ENCODE measurements around the gene CLDN1. TPM values are rescaled to one million over a fixed set of nuclear protein-coding genes. Genes with fewer than 3 reads are reported as not detected.

Gene CLDN1
- total and polyA plus RNA-seq, 10 of the 15 experiments (the other 5 are each of a cell fraction or from before 2014, with no cell fraction given): 3.4 to 22.8 (median 8.5) TPM

- TF ChIP-seq, protein P1, sequence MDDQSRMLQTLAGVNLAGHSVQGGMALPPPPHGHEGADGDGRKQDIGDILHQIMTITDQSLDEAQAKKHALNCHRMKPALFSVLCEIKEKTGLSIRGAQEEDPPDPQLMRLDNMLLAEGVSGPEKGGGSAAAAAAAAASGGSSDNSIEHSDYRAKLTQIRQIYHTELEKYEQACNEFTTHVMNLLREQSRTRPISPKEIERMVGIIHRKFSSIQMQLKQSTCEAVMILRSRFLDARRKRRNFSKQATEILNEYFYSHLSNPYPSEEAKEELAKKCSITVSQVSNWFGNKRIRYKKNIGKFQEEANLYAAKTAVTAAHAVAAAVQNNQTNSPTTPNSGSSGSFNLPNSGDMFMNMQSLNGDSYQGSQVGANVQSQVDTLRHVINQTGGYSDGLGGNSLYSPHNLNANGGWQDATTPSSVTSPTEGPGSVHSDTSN (IDR thresholded peaks at IDR 0.05; ENCODE audit: insufficient replicate concordance, low read depth, low read length): no peak
- no peak for TF ChIP-seq NFYB (IDR thresholded peaks at IDR 0.05; ENCODE audit: insufficient read depth, low read depth, low read length)
- TF ChIP-seq SREBF1 (IDR thresholded peaks at IDR 0.05; ENCODE audit: low read length): no peak
- no peak for TF ChIP-seq FOXM1 (IDR thresholded peaks at IDR 0.05; ENCODE audit: low read depth, low read length)
- no peak for TF ChIP-seq KAT2A (conservative IDR thresholded peaks at IDR 0.05; ENCODE audit: control insufficient read depth, low read depth, low read length)
- no peak for TF ChIP-seq IKZF2 (IDR thresholded peaks at IDR 0.05)
- TF ChIP-seq POLR2AphosphoS5 (IDR thresholded peaks at IDR 0.05; ENCODE audit: low read length): no peak
Measured at GRCh38 chr3:190319660-190320059, 2.6 kb downstream of the CLDN1 start (continued).

- Histone ChIP-seq H3K9me3 (replicated peaks; ENCODE audit: control insufficient read depth, insufficient read depth, low read length) (no peaks in the 10 kb centered on the region), H3K4me3 (no peak overlapping the region), H3K27ac (ENCODE audit: control insufficient read depth, insufficient read depth) (no peak overlapping the region), H3K9ac (ENCODE audit: control insufficient read depth, insufficient read depth, low read length) (no peak overlapping the region), H3K4me1 (ENCODE audit: control insufficient read depth, insufficient read depth, low read length) (no peaks in the 10 kb centered on the region), H3K27me3 (replicated peaks in 1 of 2; ENCODE audit: control insufficient read depth in 2 of 2, insufficient read depth in 2 of 2, low read length in 1 of 2) (peaks cover 2 to 8% of the 10 kb centered on the region in 2 experiments; a peak in 3 of 4 replicates), H3K79me2 (ENCODE audit: control insufficient read depth, insufficient read depth, low read length) (no peaks in the 10 kb centered on the region), H3K36me3 (ENCODE audit: control insufficient read depth in 2 of 2, insufficient read depth in 2 of 2, low read length in 1 of 2) (no peaks in the 10 kb centered on the region), H2AFZ (ENCODE audit: control insufficient read depth, low read depth, low read length) (no peak overlapping the region), H4K20me1 (ENCODE audit: control insufficient read depth, insufficient read depth) (no peaks in the 10 kb centered on the region), H3K4me2 (ENCODE audit: control insufficient read depth, insufficient read depth) (no peak overlapping the region)
- in situ Hi-C loops (cut with MboI) (no loop called here), intact Hi-C loops (cut with micrococcal nuclease; ENCODE audit: unreplicated experiment) (no loop called here)
- ChIA-PET POLR2A (interaction anchor here (1.0 to 2.8 kb wide), 5 partner anchors 10 to 23 kb away, joined by 3 to 10 read pairs (median 7); no protein-coding TSS in a partner anchor), RAD21 (ENCODE audit: unreplicated experiment) (interaction anchor here (0.9 to 2.4 kb wide), 16 partner anchors 10 to 304 kb away, joined by 3 to 16 read pairs (median 5); no protein-coding TSS in a partner anchor), SMC1A (ENCODE audit: uncharacterized antibody, unreplicated experiment) (interaction anchor here (0.9 to 4.4 kb wide), 28 partner anchors 10 to 357 kb away, joined by 3 to 46 read pairs (median 4); no protein-coding TSS in a partner anchor), CTCF (interaction anchor here (0.6 to 3.1 kb wide), 13 partner anchors 9 to 357 kb away, joined by 3 to 13 read pairs (median 4); no protein-coding TSS in a partner anchor)
- no peak for DNase-seq (ENCODE audit: low read depth, low spot score)
- FAIRE-seq: no peak
- TF ChIP-seq CREB1 (IDR thresholded peaks at IDR 0.05; ENCODE audit: low read depth): peak; percentile 56; the same call in 1 of the 2 replicates
- TF ChIP-seq IKZF1 (conservative IDR thresholded peaks at IDR 0.05): 0 out of 2 replicates have a peak, but pooled peaks have one; percentile 16
- TF ChIP-seq MTA2 (IDR thresholded peaks at IDR 0.05; ENCODE audit: low read depth): peak; percentile 38; the same call in 1 of the 2 replicates
- TF ChIP-seq ZSCAN29 (IDR thresholded peaks at IDR 0.05): no peak
- peak; percentile 37; the same call in 1 of the 2 replicates for TF ChIP-seq CREM (IDR thresholded peaks at IDR 0.05; ENCODE audit: low read depth)
- peak; percentile 66; the same call in 1 of the 2 replicates for TF ChIP-seq ATF7 (IDR thresholded peaks at IDR 0.05; ENCODE audit: low read depth)
- no peak for TF ChIP-seq ZNF24 (IDR thresholded peaks at IDR 0.05)
- TF ChIP-seq, protein P2, sequence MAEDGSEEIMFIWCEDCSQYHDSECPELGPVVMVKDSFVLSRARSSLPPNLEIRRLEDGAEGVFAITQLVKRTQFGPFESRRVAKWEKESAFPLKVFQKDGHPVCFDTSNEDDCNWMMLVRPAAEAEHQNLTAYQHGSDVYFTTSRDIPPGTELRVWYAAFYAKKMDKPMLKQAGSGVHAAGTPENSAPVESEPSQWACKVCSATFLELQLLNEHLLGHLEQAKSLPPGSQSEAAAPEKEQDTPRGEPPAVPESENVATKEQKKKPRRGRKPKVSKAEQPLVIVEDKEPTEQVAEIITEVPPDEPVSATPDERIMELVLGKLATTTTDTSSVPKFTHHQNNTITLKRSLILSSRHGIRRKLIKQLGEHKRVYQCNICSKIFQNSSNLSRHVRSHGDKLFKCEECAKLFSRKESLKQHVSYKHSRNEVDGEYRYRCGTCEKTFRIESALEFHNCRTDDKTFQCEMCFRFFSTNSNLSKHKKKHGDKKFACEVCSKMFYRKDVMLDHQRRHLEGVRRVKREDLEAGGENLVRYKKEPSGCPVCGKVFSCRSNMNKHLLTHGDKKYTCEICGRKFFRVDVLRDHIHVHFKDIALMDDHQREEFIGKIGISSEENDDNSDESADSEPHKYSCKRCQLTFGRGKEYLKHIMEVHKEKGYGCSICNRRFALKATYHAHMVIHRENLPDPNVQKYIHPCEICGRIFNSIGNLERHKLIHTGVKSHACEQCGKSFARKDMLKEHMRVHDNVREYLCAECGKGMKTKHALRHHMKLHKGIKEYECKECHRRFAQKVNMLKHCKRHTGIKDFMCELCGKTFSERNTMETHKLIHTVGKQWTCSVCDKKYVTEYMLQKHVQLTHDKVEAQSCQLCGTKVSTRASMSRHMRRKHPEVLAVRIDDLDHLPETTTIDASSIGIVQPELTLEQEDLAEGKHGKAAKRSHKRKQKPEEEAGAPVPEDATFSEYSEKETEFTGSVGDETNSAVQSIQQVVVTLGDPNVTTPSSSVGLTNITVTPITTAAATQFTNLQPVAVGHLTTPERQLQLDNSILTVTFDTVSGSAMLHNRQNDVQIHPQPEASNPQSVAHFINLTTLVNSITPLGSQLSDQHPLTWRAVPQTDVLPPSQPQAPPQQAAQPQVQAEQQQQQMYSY (CRISPR knock-in tag; IDR thresholded peaks at IDR 0.05): no peak
- peak; percentile 64 for ATAC-seq
- WGBS (ENCODE audit: insufficient coverage, insufficient replicate concordance, low lambda C conversion rate, missing lambda C conversion rate): 23% methylated on average over 5 of the region's 5 CpGs
- BruUV-seq (replicated peaks): no TSS peak
Measured at GRCh38 chr3:190318666-190319065, 3.6 kb downstream of the CLDN1 start.

Measured in GM12878 (cell line).